Right hindlimb (tissue), 1 donor: ENCODE results near the gene STXBP5.
"Not testable (repeated sequence)": the region's sequence is repeated elsewhere in the genome, so short reads cannot be mapped to it uniquely, and the experiment has no call there.

ENCODE experiments used
- DNase-seq: peaks from one replicate; pipeline ENCODE4 v3.0.0-alpha.2; 2018

Gene STXBP5

DNA sequence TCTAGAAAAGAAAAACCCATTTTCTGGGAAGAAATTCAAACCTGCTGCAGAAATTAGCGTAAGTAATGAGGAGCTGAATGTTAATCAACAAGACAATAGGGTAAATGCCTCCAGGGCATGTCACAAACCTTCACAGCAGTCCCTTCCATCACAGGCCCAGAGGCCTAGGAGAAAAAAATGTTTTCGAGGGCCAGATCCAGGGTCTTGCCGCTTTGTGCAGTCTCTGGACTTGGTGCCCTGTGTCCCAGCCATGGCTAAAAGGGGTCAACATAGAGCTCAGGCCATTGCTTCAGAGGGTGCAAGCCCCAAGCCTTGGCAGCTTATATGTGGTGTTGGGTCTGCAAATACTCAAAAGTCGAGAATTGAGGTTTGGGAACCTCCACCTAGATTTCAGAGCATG is 99.8 kb downstream of the STXBP5 start:
- DNase-seq: no peak

DNA sequence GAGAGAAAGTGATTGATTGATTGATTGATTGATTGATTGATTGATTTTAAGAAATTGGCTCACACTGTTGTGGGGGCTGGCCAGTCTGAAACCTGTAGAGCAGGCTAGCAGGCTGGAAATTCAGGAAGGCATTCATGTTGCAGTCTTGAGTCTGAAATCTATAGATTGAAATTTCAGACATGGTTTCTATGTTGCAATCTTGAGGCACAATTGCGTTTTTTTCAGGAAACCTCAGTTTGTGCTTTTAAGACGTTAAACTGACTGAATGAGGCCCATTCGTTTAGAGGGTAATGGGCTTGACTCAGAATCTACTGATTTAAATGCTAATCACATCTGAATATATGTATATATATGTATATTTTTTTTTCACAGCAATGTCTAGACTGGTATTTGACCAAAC is 106.3 kb downstream of the STXBP5 start:
- DNase-seq: no peak

DNA sequence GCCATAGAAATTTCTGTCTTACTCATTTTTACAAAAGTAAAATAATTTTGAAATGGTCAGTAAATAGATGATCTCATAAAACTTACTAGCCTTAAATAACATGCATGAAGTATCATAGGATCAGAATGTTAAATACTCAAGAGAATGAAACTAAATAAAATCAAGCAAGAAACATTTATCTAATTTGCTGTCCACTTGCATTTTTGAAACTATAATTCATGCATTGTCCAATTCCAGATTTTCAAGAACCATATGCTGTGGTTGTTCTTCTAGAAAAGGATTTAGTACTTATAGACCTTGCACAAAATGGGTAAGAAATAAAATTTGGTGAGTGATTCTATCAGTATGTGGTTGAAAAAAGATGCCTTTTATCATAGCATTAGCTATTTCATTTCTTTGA is 107.0 kb downstream of the STXBP5 start:
- DNase-seq: no peak

DNA sequence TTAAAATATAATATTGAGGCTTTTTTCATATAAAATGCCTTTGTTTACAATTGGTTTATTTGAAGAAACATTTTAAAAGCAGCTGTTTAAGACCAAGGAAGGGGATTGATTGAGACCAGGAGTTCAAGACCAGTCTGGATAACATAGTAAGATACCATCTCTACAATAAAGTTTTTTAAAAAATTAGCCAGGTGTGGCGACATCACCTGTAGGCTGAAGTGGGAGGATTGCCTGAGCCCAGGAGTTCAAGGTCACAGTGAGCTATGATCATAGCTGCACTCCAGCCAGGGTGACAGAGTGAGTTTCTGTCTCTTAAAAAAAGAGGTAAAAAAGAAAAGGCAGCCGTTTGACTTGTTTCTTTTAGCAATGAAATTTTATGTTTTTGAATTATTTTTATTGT is 117.0 kb downstream of the STXBP5 start:
- no peak for DNase-seq

GRCh38 chr6:147322299-147323162 is 118.3 kb downstream of the STXBP5 start:
- no peak for DNase-seq

- no peak for DNase-seq
Measured at GRCh38 chr6:147325557-147325956, 121.3 kb downstream of the STXBP5 start.

- no peak for DNase-seq
Measured at GRCh38 chr6:147331401-147331800, 127.2 kb downstream of the STXBP5 start.

- DNase-seq: no peak
Measured at GRCh38 chr6:147337921-147338320, 133.7 kb downstream of the STXBP5 start.

GRCh38 chr6:147341486-147341885 is 137.3 kb downstream of the STXBP5 start:
- no peak for DNase-seq

DNA sequence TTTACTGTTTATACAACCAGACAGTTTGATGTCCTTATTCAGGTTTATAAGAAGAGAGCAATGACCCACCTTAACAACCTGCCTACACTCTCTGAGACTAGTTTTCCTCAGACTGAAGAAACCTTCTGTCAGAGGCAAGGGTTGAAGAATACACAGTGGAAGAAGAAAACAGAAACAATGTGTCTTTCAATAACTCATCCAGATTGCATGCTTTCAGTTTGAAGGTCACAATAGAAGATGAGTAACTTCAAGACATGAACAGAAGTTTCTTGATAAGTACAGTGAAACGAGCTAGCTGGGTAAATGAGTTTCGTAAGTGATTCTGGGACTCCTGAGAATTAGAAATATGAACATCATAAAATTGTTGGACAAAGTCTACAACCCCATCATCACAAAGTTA is 141.7 kb downstream of the STXBP5 start:
- no peak for DNase-seq

GRCh38 chr6:147347179-147347881 is 143.1 kb downstream of the STXBP5 start:
- DNase-seq: no peak

DNA sequence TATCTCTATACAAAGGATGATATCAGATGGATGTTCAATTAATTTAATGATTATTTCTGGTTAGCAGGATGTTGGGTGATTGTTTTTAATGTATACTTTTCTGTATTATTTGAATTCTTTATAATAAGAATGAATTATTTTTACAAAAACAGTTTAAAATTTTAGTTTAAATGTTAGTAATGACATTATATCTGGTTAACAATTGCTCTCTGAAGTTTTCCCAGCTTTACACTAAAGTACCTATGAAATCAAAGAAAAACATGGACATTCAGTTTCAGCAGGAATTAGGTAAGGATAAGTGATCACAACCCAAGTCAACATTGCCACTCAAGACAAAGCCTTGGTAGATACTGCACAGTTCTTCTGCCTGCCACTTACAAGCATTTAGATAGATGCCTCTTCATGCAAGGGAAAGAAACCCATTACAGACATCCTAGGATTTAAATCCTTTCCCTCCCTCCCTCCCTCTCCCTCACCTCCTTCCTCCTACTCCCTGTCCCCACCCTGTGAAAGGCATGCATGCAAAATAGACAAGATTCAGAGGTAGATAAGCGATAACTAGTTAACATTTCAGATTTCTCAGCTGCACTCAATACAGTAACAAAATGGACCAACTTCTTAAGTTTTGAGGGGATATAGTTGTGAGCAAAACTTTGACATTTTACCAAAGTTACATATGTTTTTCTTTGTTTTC is 143.8 kb downstream of the STXBP5 start:
- DNase-seq: no peak

- no peak for DNase-seq
Measured at GRCh38 chr6:147361311-147361981, 157.2 kb downstream of the STXBP5 start.

- DNase-seq: no peak
Measured at GRCh38 chr6:147366290-147366689, 162.1 kb downstream of the STXBP5 start.

- DNase-seq: no peak
Measured at GRCh38 chr6:147371325-147371724, 167.1 kb downstream of the STXBP5 start.

DNA sequence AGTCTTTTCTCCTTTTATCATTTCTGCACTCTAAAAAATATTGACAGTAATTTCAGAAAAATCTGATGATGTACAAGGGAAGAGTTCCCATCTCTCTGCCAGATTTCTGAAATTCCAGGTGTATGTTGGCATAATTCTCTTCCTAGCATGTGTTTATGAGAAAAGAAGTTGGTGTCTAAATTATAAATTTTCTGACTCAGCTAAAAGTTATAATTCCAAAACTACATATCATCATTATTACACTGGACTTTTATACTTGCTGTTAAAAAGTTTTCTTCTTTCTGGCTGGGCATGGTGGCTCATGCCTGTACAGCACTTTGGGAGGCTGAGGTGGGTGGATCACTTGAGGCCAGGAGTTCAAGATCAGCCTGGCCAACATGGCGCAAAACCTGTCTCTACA is 168.6 kb downstream of the STXBP5 start:
- no peak for DNase-seq

GRCh38 chr6:147378819-147379218 is 174.6 kb downstream of the STXBP5 start:
- no peak for DNase-seq

DNA sequence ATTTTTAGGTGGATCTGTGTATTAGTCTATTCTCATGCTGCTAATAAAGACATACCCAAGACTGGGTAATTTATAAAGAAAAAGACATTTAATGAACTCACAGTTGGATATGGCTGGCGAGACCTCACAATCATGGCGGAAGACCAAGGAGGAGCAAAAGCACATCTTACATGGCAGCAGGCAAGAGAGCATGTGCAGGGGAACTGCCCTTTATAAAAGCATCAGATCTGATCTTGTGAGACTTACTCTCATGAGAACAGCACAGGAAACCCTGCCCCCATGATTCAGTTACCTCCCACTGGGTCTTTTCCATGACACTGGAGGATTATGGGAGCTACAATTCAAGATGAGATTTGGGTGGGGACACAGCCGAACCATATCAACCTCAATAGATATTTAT is 176.6 kb downstream of the STXBP5 start:
- DNase-seq: not testable (repeated sequence)

DNA sequence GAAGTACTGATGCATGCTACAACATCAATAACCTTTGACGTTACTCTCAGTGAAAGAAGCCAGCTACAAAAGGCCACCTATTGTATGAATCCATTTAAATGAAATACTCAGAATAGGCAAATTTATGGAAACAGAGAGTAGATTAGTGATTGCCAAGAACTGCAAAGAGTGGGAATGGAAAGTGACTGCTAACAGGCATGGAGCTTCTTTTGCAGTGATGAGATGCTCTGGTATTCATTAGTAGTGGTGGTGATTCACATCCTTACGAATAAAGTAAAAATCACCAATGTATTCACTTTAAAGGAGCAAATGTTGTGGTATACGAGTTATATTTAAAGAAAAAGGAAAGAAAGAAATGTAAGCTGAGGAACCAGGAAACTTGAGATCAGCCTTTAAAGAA is 177.5 kb downstream of the STXBP5 start:
- no peak for DNase-seq

- no peak for DNase-seq
Measured at GRCh38 chr6:147382945-147383554, 178.8 kb downstream of the STXBP5 start.

DNA sequence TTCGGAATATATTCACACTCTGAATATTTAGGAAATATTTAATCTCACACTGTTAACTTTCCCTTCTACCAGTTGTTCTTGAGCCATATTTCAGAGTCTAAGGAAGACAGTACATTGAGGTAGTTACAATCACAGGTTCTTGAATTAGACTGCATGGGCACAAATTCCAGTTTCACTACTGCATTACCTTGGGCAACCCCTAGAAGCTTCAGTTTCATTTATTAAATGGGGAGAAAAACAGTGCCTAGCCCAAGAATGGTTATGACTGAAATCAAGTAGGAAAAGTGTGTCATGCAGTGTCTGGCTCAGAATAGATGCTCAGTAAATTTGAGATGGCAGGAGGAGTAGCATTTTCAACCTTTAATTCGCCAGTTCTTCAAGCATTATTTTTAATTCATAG is 179.8 kb downstream of the STXBP5 start:
- no peak for DNase-seq
